Measurements from ENCODE around the gene CTBP1.
"Not testable (repeated sequence)": the region's sequence is repeated elsewhere in the genome, so short reads cannot be mapped to it uniquely, and the experiment has no call there.

Gene CTBP1

DNA sequence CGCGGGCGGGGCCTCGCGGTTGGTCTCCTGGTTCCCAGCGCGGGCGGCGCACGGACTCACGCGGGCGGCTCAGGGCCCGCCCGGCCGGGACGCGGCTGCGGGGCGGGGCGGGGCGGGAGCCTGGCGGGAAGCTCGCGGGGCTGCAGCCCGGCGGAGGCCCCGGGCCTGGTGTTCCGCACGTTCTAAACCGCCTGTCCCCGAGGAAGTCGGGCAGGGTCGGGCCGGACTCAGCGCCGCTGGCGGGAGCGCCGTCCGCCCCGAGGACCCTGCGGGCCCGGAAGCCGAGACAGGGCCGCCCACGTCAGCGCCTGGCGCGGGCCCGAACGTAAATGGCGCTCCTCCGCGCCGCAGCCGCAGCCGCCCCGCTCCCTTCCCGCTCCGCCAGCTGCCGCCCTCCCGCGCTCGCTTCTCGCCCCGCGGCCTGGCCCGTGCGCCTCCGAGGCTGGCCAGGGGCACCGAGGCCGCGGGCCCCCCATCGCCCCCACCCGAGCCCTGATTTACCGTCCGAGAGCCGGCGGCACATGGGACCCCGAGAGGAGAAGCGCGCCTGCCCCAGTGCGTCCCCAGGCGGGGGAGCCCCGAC, 309 bp upstream of the CTBP1 start:
- DNase-seq, result peak; percentile 83 to 87

DNA sequence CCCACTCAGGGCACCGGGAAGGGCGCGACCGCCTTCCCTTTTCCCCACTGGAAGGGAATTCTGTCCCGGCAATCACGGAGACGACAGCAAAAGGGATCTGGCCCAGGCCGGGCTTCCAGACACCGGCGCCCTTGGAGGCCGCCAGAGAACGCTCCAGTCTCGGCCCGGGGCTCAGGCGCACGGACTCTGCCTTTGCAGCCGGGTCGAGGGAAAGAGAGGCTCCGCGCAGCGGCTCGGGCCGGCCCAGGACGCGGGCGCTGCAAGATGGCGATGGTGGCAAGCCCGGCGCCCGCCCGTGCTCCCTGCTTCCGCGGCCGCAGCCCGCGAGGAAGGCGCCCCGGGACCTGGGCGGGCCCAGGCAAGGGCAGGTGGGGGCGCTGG, 1.1 kb downstream of the CTBP1 start:
- DNase-seq, result no peak

DNA sequence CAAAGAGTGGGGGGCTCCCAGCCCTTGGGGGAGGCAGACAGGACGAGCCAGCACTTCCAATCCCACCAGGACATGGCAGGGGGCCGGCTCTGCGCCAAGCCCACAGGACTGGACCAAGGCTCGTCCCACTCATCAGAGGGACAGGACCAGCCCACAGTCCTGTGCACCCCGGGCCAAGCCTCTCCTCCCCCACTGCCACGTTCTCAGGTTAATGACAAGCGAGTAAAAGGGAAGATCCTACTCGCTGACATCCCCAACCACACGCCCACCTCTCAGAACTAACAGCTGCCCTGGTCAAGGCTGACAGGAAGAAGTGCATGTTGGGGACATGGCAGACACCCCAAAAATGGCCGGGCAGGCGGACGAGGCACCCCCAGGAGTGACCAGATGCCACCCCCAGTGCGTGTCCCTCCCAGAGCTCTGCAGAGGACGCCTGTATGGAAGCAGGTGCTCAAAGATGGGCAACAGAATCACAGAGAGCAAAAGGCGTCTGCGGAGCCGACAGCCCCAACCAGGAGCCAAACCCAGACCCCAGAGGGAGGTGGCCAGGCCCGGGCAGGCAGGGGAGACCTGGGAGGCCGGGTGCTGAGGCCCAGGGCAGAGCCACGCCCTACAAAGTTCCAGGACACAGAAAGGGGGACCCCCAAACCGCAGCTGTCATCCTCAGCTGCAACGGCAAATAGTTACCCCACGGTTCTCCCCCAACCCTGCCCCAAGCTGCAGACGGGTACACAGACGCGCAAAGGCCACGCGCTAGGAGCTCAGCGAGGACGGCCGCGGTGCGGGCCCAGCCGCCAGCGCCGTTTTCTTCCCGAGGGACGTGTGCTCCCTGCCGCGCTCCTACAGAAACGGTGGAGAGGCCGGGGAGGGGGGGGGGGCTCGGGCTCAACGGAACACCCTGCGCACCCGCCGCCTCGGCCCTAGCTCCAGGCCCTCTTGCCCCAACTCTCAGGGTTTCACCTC, 1.7 kb downstream of the CTBP1 start:
- DNase-seq, result peak in 1 of 2 donors; percentile 25

DNA sequence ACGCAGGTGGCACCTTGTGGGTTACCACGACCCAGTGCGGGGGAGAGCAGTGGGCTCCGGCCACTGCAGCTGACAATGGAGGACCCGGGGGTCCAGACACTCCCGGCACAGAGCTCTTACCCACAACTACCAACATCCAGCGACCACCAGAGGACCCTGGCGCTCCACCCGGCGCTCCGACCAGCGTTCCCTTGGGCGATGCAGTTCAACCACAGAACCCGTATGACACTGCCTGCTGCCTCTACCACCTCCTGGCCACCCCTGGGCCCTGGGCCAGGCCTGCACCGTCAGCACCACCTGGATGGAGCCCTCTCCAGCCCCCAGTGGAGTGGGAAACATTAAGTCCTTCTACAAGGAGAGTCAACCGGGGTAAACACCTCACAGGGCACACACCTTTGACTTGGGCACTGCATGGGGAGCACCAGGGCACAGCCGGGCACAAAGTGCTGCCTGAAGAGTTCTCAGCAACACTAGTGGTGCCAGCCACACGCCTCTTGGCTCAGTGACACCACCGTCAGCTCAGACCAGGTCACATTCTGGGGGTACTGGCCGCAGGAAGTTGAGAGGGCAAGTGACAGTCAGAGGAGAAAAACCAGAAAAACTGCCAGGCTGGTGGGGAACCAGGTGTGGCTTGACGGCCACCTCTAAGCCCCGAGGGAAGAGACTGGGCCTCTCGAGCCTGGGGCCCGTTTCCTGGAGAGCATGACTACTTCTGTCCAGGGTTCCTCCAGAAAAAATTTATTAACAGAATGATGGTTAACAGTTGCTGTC, 2.6 kb downstream of the CTBP1 start:
- DNase-seq, result peak in 1 of 2 donors; percentile 22

DNA sequence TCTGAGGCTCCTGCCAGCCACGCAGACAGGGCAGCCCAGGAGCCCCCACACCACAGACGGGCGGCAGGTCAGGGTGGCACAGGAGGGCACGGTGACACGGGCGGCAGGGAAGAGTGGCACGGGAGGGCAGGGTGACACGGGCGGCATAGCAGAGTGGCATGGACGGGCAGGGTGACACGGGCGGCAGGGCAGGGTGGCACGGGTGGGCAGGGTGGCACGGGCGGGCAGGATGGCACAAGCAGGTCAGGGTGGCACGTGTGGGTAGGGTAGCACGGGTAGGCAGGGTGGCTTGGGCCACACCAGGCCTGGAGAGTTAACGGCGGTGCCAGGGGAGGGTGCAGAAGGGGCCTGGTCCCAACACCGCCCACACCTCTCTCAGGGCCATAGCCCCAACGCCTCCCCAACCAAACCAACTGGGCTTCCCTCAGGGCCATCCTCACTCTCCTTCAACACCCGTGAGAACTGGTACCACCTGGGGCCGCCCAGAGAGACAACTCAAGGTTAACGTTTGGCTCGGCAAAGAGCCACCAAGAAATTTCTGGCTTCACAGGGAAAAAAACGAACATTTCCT, 3.4 kb downstream of the CTBP1 start:
- DNase-seq, result no peak

DNA sequence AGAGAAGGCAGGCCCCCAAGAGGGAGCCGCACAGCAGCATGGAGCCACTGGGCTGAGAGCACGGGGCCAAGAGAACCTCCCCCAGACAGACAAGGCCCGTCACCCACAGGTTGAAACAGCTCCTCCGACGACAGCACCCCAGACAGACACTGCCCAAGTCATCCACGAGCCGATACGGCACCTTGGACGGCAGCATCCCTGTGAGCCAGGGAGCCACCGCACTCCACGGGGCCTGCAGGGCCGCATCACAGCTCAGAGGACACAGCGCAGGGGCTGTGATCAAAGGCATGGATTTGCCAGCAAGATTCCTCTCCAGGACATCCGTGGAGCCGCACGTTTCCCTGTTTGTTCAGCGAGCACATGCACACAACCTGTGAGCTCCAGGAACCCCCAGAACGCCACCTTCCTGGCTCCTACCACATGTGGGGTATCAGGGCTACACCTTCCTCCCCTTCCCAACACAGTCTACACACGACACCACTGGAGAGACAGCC, 3.9 kb downstream of the CTBP1 start:
- DNase-seq, result no peak

DNA sequence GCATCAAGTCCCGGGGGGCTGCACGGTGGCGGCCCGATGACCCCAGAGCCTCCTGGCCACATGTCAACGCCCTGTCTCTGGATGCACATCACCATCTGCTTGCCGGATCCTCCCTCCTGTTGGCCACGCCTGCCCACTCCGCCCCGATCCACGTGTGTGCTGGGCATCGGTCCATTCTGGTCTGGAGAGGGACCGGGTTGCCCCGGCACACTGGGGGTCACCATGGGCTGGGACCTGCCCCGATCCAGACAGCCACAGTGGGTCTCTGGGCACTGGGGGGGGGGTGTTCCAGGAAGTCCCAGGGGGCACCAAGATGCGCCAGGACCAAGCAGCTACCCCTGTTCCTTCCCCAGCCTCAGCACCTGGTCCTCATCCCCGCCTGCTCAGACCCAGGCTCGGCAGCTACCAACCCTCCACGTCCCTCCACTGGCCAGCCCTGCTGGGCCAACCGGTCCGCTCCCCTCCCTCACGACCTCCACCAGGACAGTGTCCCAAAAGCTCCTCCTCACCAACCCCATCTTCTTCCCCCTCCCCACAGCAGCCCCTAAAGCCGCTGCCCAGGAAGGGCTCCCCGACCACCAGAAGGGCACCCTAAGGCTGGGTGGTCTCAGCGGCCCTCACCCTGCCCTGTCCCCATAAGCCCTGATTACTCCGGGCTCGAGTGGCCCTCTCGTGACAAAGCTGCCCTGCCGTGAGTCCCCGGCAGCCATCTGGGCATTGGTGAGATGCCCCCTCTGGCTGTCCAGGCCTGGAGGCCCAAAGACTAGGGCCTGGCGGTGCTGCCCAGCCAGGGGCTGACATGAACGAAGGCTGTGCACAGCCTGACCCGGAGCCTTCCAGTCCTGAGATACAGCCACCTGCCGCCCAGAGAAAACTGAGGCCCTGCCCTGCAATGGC, 4.6 kb downstream of the CTBP1 start:
- no peak for DNase-seq

DNA sequence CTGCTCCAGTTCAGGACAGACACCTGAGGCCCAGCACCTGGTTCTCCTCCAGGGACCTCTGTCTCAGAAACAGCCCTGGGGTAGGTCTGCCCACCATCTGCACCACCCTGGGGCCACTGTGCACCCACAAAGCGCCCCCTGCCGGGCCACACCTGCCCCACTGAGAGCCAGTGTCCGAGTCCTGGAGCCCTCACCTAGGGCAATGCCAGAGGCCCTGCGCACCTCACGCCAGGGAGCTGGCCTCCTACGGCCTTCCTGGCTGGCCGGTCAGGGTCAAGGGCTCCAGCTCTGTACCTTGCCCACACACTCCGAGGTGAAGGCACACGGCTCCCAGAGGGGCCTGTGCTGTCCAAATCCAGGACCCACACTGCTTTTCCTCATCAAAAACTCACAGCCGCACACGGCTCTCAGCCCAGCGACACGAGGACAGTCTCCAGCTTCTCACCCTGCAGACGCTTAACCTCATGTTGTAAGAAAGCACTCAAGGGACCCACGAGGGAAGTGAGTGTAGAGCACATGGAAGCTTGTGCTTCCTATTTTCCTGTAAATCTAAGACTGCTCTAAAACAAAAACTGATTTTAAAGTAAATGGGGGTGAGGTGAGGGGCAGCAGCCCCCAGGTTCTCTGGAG, 5.4 kb downstream of the CTBP1 start:
- DNase-seq, result no peak

DNA sequence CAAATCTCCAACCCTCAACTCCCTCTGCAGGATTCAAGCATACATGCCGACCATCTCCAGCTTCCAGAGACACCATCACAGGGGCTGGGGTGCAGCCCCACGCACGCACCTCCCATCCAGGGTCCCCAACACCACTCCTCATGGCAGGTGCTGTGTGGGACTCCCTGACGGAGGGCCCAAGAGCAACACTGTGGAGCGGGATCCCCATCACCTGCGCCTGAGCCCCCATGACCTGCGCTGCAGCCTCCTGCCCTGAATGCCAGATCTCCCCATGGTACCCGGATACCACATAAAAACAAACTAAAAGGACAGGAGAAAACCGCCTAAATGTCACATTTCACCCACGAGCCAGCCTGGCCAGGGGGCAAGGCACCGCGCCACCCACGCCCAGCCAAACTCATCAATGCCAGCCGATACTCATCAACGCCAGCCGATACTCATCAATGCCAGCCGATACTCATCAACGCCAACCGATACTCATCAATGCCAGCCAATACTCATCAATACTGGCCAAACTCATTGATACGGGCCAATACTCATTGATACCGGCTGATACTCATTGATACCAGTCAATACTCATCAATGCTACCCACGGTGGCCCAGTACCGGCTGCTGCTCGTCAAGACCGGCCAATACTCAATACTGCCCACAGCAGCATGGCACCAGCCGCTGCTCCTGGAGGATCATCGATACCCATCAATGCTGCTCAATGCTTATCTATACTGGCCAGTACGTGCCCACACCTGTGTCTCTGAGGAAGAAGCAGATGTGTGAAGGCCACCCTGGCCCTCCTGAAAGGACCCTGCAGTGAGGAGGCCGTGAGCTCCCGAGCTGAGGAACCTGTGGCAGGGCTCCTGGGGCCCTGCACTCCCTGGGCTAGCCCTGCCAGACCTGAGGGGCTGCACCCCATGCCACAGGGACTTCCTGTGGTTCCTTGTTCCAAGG, 6.2 kb downstream of the CTBP1 start:
- no peak for DNase-seq

DNA sequence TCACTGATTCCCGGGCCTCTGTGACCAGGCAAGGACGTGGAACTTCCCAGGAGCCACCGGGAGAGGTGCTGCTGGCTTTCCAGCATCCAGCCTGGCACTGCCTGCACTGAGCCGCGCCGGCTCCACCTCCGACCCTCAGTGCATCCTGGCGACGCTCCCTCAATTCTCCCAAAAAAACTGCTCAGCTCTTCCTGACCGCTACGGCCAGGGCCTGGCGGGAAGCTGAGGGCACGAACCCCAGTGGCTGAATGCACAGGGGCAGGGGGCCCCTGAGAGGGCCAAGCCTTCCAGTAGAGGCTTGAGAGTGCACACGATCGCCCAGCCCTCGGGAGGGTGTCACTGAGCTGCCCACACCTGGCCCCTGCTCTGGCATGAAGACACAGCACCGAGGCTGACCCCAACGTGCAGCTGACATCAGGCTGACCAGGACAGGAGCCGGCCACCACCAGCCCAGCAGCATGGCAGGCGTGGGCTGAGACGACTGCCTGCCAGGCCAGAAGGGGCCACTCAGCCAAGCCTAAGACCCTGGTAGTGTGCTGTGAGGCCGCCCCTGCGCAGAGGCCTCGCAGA, 6.9 kb downstream of the CTBP1 start:
- no peak for DNase-seq

DNA sequence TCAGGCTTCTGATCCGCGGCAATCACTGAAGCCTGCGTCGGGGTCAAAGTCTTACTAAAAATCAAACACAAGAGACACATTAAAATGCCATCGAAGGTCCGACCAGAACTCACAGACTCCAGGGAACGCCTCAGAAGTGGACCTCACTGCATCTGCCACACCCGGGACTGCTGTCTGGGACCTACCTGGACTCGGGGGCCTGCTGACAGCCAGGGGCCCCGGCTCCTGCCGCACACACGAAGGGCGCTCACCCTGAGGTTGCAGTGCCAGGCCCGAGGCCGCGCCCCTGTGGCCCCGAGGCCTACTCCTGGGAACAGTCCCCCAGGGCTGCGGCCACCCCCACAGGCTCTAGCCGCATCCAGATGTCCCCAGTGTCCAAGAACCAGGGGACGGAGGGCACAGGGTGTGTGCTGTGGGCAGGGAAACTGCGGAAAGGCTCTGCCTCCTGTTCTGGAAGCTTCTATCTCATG, 7.4 kb downstream of the CTBP1 start:
- no peak for DNase-seq

DNA sequence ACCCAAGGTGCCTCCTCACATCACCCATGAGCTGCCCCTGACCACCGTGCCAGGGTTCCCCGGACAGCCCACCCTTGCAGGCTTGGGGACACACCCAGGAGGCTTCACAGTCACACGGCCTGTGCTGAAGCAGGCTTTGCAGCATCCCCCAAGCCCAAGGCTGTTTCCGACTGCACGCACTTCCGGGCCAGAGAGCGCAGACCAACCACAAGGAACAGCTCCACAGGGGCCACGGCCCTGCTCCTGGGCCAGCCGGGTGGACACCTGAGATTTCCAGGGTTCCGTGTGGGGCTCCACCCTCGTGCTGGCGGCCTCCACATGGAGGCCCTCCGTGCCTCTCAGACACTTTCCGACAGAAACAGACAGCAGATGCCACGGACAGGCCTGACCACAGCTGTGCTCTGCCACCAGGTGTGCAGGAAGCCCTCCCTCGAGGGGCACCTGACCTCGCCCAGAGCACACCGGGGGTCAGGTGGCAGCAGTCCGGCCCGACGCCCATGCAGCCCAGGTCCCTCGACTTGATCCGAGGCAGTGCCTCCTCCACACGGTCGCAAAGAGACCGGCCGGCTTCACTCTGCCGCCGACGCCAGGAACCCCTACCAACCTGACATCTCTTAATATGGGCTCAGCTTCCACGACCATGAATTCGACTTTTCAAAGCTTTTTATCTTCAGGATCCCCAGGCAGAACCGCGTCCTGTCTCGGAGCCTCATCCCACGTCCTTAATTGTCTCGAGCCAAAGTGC, 8.0 kb downstream of the CTBP1 start:
- no peak for DNase-seq

DNA sequence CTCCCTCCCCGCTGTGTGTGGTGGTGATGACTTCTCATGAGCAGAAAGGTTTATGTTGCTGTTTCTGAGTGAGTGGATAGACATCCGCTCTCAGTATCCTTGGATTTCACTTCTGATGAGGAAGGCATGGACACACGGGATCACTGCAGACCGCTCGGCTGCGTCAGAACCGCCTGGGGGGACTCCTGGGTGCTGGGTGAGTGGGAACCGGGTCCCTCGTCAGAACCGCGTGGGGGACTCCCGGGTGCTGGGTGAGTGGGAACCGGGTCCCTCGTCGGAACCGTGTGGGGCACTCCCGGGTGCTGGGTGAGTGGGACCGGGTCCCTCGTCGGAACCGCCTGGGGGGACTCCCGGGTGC, 9.0 kb downstream of the CTBP1 start:
- no peak for DNase-seq

DNA sequence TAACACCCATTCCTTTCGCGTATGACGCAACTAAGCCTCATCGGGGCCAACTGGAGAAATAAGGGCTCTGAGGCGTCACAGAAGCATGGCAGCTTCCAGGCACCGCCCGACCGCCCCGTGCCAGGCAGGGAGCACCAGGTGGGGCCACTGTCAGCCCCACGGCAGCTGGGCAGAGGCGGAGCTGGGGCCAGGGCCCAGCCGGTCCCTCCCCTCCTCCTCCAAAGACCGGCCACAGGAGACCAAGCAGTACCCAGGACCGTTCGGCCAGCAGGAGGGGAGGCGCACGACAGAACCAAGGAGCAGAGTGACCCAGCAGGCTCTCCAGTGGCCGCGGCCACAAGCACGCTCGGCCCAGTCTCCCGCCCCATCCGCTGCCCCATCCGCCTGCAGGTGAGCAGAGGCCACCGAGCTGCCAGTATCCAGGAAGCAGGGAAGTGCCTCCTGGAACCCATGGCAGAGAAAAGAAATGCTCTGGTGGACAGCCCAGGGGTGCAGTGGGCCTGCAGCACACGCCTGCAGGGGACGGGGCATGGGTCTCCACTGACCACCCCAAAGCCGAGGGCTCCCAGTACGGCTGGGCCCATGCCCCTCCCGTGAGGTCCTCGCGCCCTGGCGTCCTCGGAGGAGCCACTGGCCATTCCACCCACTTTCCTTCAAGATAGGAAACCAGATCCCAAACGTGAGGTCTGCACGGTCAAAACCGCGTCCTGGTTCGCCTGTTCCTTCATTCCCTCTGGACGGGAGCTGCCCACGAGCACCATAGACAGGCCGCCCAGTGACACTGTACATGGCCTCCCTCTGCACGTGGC, 9.6 kb downstream of the CTBP1 start:
- no peak for DNase-seq

DNA sequence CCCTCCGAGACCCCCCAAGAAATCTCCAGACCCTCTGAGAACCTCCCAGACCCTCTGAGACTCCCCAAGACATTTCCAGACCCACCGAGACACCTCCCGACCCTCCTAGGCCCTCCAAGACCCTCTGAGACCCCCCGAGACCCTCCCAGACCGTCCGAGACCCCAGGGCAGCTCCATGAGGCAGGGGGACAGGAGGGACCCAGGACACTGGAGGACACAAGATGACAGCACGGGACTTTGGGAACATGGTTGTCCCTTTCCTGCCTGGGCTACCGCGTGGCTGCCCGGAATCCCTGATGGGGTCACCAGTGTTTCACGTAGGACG, 10.3 kb downstream of the CTBP1 start:
- no peak for DNase-seq

DNA sequence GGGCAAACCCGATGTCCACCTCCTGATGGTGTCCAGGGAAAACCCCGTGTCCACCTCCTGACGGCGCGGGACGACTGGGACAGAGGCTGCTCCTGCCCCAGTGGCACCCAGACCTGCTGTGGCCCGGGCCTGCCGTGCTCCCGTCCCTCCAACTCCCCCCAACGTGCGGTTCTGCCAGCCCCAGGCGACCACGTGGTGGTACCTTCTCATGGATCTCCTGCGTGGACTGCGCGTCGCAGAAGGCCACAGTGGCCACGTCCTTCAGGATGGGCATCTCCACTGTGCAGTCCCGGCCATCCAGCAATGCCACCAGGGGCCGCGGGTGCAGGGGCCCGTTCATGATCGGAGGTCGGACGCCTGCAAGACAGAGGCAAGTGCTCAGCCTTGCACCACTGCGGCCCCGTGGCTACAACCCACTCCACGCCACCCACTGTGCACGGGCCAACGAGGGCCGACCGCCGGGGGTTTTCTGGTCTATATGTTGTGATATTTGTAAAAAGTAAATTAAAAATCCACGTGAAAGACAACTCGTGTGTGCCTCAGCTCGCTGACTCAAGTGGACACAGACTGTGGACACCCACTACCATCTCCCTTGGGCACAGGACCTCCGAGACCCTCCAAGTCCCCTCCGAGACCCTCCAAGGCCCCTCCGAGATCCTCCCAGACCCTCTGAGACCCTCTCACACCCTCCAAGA, 10.8 kb downstream of the CTBP1 start:
- no peak for DNase-seq

DNA sequence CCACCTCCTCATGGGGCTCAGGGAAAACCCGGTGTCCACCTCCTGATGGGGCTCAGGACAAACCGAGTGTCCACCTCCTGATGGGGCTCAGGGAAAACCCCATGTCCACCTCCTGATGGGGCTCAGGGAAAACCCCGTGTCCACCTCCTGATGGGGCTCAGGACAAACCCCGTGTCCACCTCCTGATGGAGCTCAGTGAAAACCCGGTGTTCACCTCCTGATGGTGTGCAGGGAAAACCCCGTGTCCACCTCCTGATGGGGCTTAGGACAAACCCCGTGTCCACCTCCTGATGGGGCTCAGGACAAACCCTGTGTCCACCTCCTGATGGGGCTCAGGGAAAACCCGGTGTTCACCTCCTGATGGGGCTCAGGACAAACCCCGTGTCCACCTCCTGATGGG, 11.7 kb downstream of the CTBP1 start:
- DNase-seq, result not testable (repeated sequence)

DNA sequence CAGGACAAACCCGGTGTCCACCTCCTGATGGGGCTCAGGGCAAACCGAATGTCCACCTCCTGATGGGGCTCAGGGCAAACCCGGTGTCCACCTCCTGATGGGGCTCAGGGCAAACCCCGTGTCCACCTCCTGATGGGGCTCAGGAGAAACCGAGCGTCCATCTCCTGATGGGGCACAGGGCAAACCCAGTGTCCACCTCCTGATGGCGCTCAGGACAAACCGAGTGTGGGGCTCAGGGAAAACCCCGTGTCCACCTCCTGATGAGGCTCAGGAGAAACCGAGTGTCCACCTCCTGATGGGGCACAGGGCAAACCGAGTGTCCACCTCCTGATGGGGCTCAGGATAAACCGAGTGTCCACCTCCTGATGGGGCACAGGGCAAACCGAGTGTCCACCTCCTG, 12.1 kb downstream of the CTBP1 start:
- not testable (repeated sequence) for DNase-seq
